H1 (cell line): ENCODE data around the gene ANK2. TPM values are rescaled to one million over a fixed set of nuclear protein-coding genes. Genes with fewer than 3 reads are reported as not detected.

Experiments used
- CTCF ChIA-PET: fragments of 300-600 bp; sonication (Branson Sonifier 250); formaldehyde crosslinking; loops from one replicate; lab custom pipeline; 2021; ENCODE audit not compliant: partially characterized antibody; lab: Charles Lee
- POLR2A ChIA-PET: fragments of 300-600 bp; sonication (Branson Sonifier 250); formaldehyde crosslinking; loops from one replicate; lab custom pipeline; 2021; ENCODE audit warnings: inconsistent platforms; ENCODE audit not compliant: partially characterized antibody; lab: Charles Lee
- DNase-seq, 2 experiments: peaks; one replicate each; pipeline versions ENCODE4 v3.0.0 to v3.0.0-alpha.2; 2010 to 2022; ENCODE audit warnings: low spot score in 2 of 2, low read depth in 1 of 2, mixed read lengths in 1 of 2
- FAIRE-seq: peaks from 2 replicates; lab custom pipeline; 2011; peaks lifted over from hg19 to GRCh38; lab: Jason Lieb, UNC
- H2AFZ ChIP-seq: 2 replicates; pipeline ENCODE4 v1.8.1; 2012; ENCODE audit warnings: low read length, inconsistent platforms
- H2AK5ac ChIP-seq: 2 replicates; pipeline ENCODE4 v1.6.1; 2013; ENCODE audit warnings: low read depth, low read length
- H2BK120ac ChIP-seq: replicated peaks from 2 replicates; pipeline ENCODE3; 2013; ENCODE audit warnings: low read depth, low read length, inconsistent platforms
- H2BK12ac ChIP-seq: 2 replicates; pipeline ENCODE4 v1.6.1; 2013; ENCODE audit warnings: low read depth, low read length
- H2BK15ac ChIP-seq: 2 replicates; pipeline ENCODE4 v1.6.1; 2013; ENCODE audit warnings: low read length
- H2BK20ac ChIP-seq: 2 replicates; pipeline ENCODE4 v1.6.1; 2013; ENCODE audit warnings: low read length
- H2BK5ac ChIP-seq: 2 replicates; pipeline ENCODE4 v1.6.1; 2013; ENCODE audit warnings: low read depth, low read length
- H3K14ac ChIP-seq: 2 replicates; pipeline ENCODE4 v1.6.1; 2013; ENCODE audit warnings: inconsistent platforms; ENCODE audit not compliant: insufficient read length
- H3K18ac ChIP-seq: 2 replicates; pipeline ENCODE4 v1.6.1; 2013; ENCODE audit warnings: low read length; ENCODE audit errors: extremely low read depth
- H3K23ac ChIP-seq: 2 replicates; pipeline ENCODE4 v1.6.1; 2013; ENCODE audit warnings: inconsistent platforms; ENCODE audit not compliant: insufficient read length
- H3K23me2 ChIP-seq: 2 replicates; pipeline ENCODE4 v1.6.1; 2013; ENCODE audit warnings: low read depth, low read length
- H3K27ac ChIP-seq: 2 replicates; pipeline ENCODE4 v1.6.1; 2011; ENCODE audit warnings: low read depth, low read length, inconsistent platforms
- H3K27me3 ChIP-seq, 4 experiments: replicated peaks in 1 of 4; 1 replicate in 1 of 4; 2 replicates in 3 of 4; pipeline versions ENCODE4 v1.6.1 to v1.8.1; 2011 to 2013; ENCODE audit warnings: low read length in 3 of 4, mild to moderate bottlenecking in 3 of 4, inconsistent platforms in 2 of 4, mixed read lengths in 2 of 4, moderate library complexity in 1 of 4; ENCODE audit not compliant: control insufficient read depth in 3 of 4, insufficient read depth in 3 of 4; ENCODE audit errors: extremely low read depth in 1 of 4
- H3K36me3 ChIP-seq, 4 experiments: 2 replicates each; pipeline versions ENCODE4 v1.6.1 to v1.8.1; 2011 to 2013; ENCODE audit warnings: mild to moderate bottlenecking in 4 of 4, low read length in 3 of 4, moderate library complexity in 2 of 4, control low read depth in 1 of 4, inconsistent platforms in 1 of 4; ENCODE audit not compliant: insufficient read depth in 4 of 4, control insufficient read depth in 2 of 4
- H3K4ac ChIP-seq: replicated peaks from 2 replicates; pipeline ENCODE3; 2013; ENCODE audit warnings: low read length, low read depth, mixed read lengths, inconsistent platforms; ENCODE audit not compliant: insufficient read length
- H3K4me1 ChIP-seq, 4 experiments: replicated peaks in 1 of 4; 1 replicate in 1 of 4; 2 replicates in 3 of 4; pipeline versions ENCODE4 v1.6.1 to v1.8.1; 2011 to 2013; ENCODE audit warnings: low read length in 3 of 4, inconsistent platforms in 2 of 4, mixed read lengths in 1 of 4; ENCODE audit not compliant: insufficient read depth in 4 of 4, control insufficient read depth in 3 of 4
- H3K4me2 ChIP-seq, 2 experiments: 2 replicates each; pipeline versions ENCODE4 v1.6.1 to v1.8.1; 2011 to 2013; ENCODE audit warnings: low read depth in 2 of 2, low read length in 2 of 2, control low read depth in 1 of 2, inconsistent platforms in 1 of 2, mild to moderate bottlenecking in 1 of 2; ENCODE audit not compliant: insufficient read depth in 1 of 2
- H3K4me3 ChIP-seq, 4 experiments: fragments of 200-600, 300-600 bp in 1 of 4; sonication (generic), shearing (Covaris generic), sonication (Bioruptor Twin) in 1 of 4; 2 replicates each; pipeline versions ENCODE4 v1.5.1 to v1.8.1; 2011 to 2016; ENCODE audit warnings: low read length in 4 of 4, low read depth in 3 of 4, control low read depth in 2 of 4, inconsistent platforms in 2 of 4, mild to moderate bottlenecking in 2 of 4, mixed read lengths in 1 of 4, moderate library complexity in 1 of 4; ENCODE audit not compliant: insufficient read depth in 2 of 4; ENCODE audit errors: extremely low read depth in 1 of 4
- H3K56ac ChIP-seq: replicated peaks from 2 replicates; pipeline ENCODE3; 2013; ENCODE audit warnings: low read depth, mild to moderate bottlenecking, mixed read lengths, low read length, inconsistent platforms; ENCODE audit not compliant: insufficient read length
- H3K79me1 ChIP-seq: 2 replicates; pipeline ENCODE4 v1.6.1; 2013; ENCODE audit warnings: low read depth, low read length, control low read depth
- H3K79me2 ChIP-seq, 2 experiments: 2 replicates each; pipeline versions ENCODE4 v1.6.1 to v1.8.1; 2012 to 2013; ENCODE audit warnings: low read length in 2 of 2, mild to moderate bottlenecking in 2 of 2, inconsistent platforms in 1 of 2; ENCODE audit not compliant: insufficient read depth in 2 of 2, control insufficient read depth in 1 of 2
- H3K9ac ChIP-seq, 4 experiments: replicated peaks in 1 of 4; 1 replicate in 1 of 4; 2 replicates in 3 of 4; pipeline versions ENCODE4 v1.6.1 to v1.8.1; 2011 to 2013; ENCODE audit warnings: low read depth in 3 of 4, low read length in 3 of 4, control low read depth in 2 of 4, mild to moderate bottlenecking in 2 of 4, moderate library complexity in 2 of 4, inconsistent platforms in 1 of 4; ENCODE audit errors: extremely low read depth in 1 of 4
- H3K9me3 ChIP-seq, 2 experiments: 2 replicates each; pipeline versions ENCODE4 v1.6.1 to v1.8.1; 2012 to 2013; ENCODE audit warnings: mild to moderate bottlenecking in 2 of 2, moderate library complexity in 2 of 2, control low read depth in 1 of 2, inconsistent platforms in 1 of 2, low read depth in 1 of 2, low read length in 1 of 2, mixed read lengths in 1 of 2; ENCODE audit not compliant: insufficient read depth in 2 of 2
- H4K20me1 ChIP-seq, 2 experiments: replicated peaks in 1 of 2; 2 replicates each; pipeline versions ENCODE3 to v1.8.1; 2011 to 2013; ENCODE audit warnings: inconsistent platforms in 2 of 2, low read length in 2 of 2, mild to moderate bottlenecking in 1 of 2; ENCODE audit not compliant: insufficient read depth in 2 of 2, control insufficient read depth in 1 of 2
- H4K5ac ChIP-seq: 2 replicates; pipeline ENCODE4 v1.6.1; 2013; ENCODE audit warnings: low read length, low read depth, mixed read lengths, inconsistent platforms; ENCODE audit not compliant: insufficient read length
- H4K8ac ChIP-seq: 2 replicates; pipeline ENCODE4 v1.8.0; 2013; ENCODE audit warnings: mild to moderate bottlenecking, moderate library complexity, low read length, inconsistent platforms; ENCODE audit not compliant: insufficient read depth; ENCODE audit errors: extremely low read depth
- H4K91ac ChIP-seq: replicated peaks from 2 replicates; pipeline ENCODE3; 2013; ENCODE audit warnings: low read length, mixed read lengths, inconsistent platforms; ENCODE audit not compliant: insufficient read length
- BRCA1 ChIP-seq: IDR thresholded peaks from 2 replicates; pipeline ENCODE4 v1.6.1; 2012; ENCODE audit warnings: low read depth, low read length, improper control_type of control experiment
- CEBPB ChIP-seq: IDR thresholded peaks from 2 replicates; pipeline ENCODE4 v1.6.1; 2012; ENCODE audit warnings: low read depth, low read length
- CHD1 ChIP-seq: IDR thresholded peaks from 2 replicates; pipeline ENCODE4 v1.6.1; 2012; ENCODE audit warnings: low read depth, low read length, improper control_type of control experiment
- CTBP2 ChIP-seq: IDR thresholded peaks from 2 replicates; pipeline ENCODE4 v1.7.0; 2011; ENCODE audit warnings: borderline replicate concordance, mild to moderate bottlenecking, moderate library complexity, mixed read lengths, low read length; ENCODE audit not compliant: insufficient read depth, insufficient read length
- HDAC2 ChIP-seq, 2 experiments: fragments of 300-600 bp in 1 of 2; sonication (generic) in 1 of 2; IDR thresholded peaks; 2 replicates each; pipeline ENCODE4 v1.6.1; 2011 to 2012; ENCODE audit warnings: low read depth in 2 of 2, low read length in 2 of 2, mild to moderate bottlenecking in 2 of 2, moderate library complexity in 2 of 2, borderline replicate concordance in 1 of 2, inconsistent platforms in 1 of 2
- POLR2AphosphoS5 ChIP-seq: IDR thresholded peaks from 2 replicates; pipeline ENCODE4 v1.6.1; 2011; ENCODE audit warnings: low read depth, low read length
- SAP30 ChIP-seq: fragments of 300-600 bp; sonication (generic); IDR thresholded peaks from 2 replicates; pipeline ENCODE4 v1.7.1; 2012; ENCODE audit warnings: low read length, moderate library complexity, mild to moderate bottlenecking, inconsistent platforms; ENCODE audit not compliant: insufficient read depth, insufficient replicate concordance
- SP1 ChIP-seq: IDR thresholded peaks from 2 replicates; pipeline ENCODE4 v1.6.1; 2011; ENCODE audit warnings: low read depth, low read length
- YY1 ChIP-seq: IDR thresholded peaks from 2 replicates; pipeline ENCODE4 v1.6.1; 2011; ENCODE audit warnings: low read depth, mild to moderate bottlenecking, low read length
- whole genome bisulfite sequencing, 2 experiments: shearing (Covaris generic) in 1 of 2; methylation state at CpG; one replicate each; pipeline versions ENCODE4 v1.1.6 to v1.1.7; 2013 to 2015; ENCODE audit warnings: low lambda C conversion rate in 2 of 2, mixed read lengths in 2 of 2, inconsistent platforms in 1 of 2, low coverage in 1 of 2, missing lambda C conversion rate in 1 of 2; ENCODE audit not compliant: insufficient replicate concordance in 2 of 2, insufficient coverage in 1 of 2, insufficient read length in 1 of 2; ENCODE audit errors: extremely low coverage in 1 of 2, missing lambda C conversion rate in 1 of 2; 5-methylcytosine and 5-hydroxymethylcytosine counted together
- polyA plus RNA-seq, 7 experiments: library from polyadenylated mRNA; depleted of rRNA in 3 of 7; stranded (reverse) in 5 of 7; unstranded in 2 of 7; fragments of >200 nt in 5 of 7; fragments of 200-250 nt in 2 of 7; gene quantifications; 1 replicate in 5 of 7; 2 replicates in 1 of 7; 4 replicates in 1 of 7; pipeline versions ENCODE4 v1.2.1 to v1.2.3, GENCODE V29; 2011 to 2013; ENCODE audit warnings: missing spikeins in 2 of 7, mixed read lengths in 2 of 7
- total RNA-seq: library from RNA; stranded (reverse); fragmentation: NEBNext Ultra II Directional; extraction: Animal tissue kit (Norgen Biotek cat#: 25700); gene quantifications from 2 replicates; pipeline ENCODE4 v1.2.1, GENCODE V29; 2021

Gene ANK2
- total and polyA plus RNA-seq, 2 of the 8 experiments (the other 6 are each of a cell fraction or from before 2014, with no cell fraction given): 14.2 to 35.1 TPM

- Histone ChIP-seq H2AK5ac (no peak overlapping the region), H3K14ac (no peak overlapping the region), H3K4ac (no peak overlapping the region), H3K56ac (no peak overlapping the region), H2AFZ (no peak overlapping the region), H3K27ac (no peak overlapping the region), H3K4me2 (no peak overlapping the region), H3K9me3 (no peaks in the 10 kb centered on the region), H3K23me2 (no peaks in the 10 kb centered on the region), H4K20me1 (no peaks in the 10 kb centered on the region), H2BK120ac (no peak overlapping the region), H3K9ac (no peak overlapping the region), H3K4me1 (peaks cover 0 to 11% (median 4%) of the 10 kb centered on the region in 4 experiments; a peak in 4 of 7 replicates), H3K27me3 (no peaks in the 10 kb centered on the region), H3K36me3 (no peaks in the 10 kb centered on the region), H4K5ac (no peak overlapping the region), H4K8ac (no peak overlapping the region), H3K18ac (no peak overlapping the region), H3K79me1 (no peaks in the 10 kb centered on the region), H2BK15ac (no peak overlapping the region), H3K23ac (no peak overlapping the region), H3K4me3 (no peak overlapping the region), H2BK12ac (no peak overlapping the region), H2BK5ac (no peak overlapping the region), H4K91ac (no peak overlapping the region), H3K79me2 (no peaks in the 10 kb centered on the region), H2BK20ac (no peak overlapping the region)
- WGBS, 2 experiments: 100% methylated on average over 1 of the region's 1 CpG; no CpG with 5 or more reads in 1 of the 2 experiments
- DNase-seq (no peak), FAIRE-seq (no peak)
- TF ChIP-seq SP1: no peak
- TF ChIP-seq BRCA1: no peak
- no peak for TF ChIP-seq POLR2AphosphoS5
- no peak for TF ChIP-seq HDAC2 (IDR thresholded peaks at IDR 0.05; ENCODE audit: borderline replicate concordance in 1 of 2, low read depth in 2 of 2, low read length in 2 of 2)
- no peak for TF ChIP-seq CHD1
- no peak for TF ChIP-seq YY1
- TF ChIP-seq CEBPB: no peak
- no peak for TF ChIP-seq SAP30
- no peak for TF ChIP-seq CTBP2
- ChIA-PET POLR2A (no interaction called here), CTCF (interaction anchor here (0.8 to 1.6 kb wide), 3 partner anchors 8 to 106 kb away, joined by 3 to 5 read pairs (median 3); no protein-coding TSS in a partner anchor)
Observed at GRCh38 chr4:113212613-113213012, 163.2 kb downstream of the ANK2 start.
